ENCODE results near the gene TECPR1.

The TECPR1 gene

DNA sequence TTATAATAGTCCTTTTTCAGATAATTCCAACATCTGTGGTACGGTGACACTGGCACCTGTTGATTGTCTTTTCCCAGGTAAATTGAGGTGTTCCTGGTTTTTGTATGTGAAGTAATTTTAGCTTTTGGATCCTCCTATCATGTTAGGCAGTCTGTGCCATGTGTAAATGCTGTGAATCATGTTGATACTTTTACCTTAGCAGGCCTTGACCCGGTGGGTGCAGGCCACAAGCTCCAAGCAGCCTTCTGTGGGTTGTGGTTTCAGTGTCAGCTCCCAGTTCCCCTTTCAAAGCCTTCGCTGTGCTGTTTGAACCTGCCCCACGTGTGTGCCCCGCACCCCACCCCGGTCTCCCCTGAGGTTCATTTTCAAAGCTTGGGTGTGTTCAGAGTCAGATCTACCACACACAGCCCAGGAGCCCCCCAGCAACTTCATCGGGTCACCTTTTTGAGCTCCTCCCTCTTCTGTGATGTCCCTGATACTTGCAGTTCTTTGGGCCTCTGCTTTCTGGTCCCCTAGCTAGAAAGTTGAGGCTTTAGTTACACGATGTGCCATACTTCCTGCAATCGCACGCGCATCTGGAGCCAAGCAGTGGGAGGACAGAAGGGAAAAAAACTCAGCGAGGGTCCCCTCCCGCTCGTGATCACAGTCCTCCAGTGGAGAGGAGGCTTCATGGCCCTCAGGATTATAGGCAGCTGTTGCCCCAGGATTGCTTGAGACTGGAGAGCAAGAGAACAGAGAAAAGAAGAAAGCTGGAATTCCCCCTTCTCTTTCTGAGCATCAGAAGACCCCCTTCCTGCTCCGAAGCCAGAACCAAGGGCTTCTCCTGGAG is 49.5 kb downstream of the TECPR1 start:
- TF ChIP-seq, protein P1, sequence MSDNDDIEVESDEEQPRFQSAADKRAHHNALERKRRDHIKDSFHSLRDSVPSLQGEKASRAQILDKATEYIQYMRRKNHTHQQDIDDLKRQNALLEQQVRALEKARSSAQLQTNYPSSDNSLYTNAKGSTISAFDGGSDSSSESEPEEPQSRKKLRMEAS (IDR thresholded peaks at IDR 0.05): no peak
- no peak for TF ChIP-seq NFIC (IDR thresholded peaks at IDR 0.05)
- TF ChIP-seq, protein P2, sequence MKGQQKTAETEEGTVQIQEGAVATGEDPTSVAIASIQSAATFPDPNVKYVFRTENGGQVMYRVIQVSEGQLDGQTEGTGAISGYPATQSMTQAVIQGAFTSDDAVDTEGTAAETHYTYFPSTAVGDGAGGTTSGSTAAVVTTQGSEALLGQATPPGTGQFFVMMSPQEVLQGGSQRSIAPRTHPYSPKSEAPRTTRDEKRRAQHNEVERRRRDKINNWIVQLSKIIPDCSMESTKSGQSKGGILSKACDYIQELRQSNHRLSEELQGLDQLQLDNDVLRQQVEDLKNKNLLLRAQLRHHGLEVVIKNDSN (IDR thresholded peaks at IDR 0.05): no peak

DNA sequence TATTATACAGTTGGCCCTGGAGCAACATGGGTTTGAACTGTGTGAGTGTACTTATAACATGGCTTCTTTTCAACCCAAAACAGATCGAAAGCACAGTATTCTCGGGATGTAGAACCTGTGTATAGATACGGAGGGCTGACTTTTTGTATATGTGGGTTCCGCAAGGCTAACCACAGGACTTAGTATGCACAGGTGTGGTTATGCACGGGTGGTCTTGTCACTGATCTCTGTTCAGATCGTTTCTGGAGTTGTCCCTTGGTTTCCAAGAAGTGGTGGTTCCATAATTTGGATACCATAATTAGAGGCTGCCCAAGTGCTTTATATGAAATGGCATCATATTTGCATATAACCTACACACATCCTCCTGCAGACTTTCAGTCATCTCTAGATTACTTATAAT is 51.7 kb downstream of the TECPR1 start:
- no peak for TF ChIP-seq RAD21 (IDR thresholded peaks at IDR 0.05; ENCODE audit: low read depth)
- no peak for TF ChIP-seq ZBTB7A (IDR thresholded peaks at IDR 0.05; ENCODE audit: low read depth)
- no peak for TF ChIP-seq TEAD4 (IDR thresholded peaks at IDR 0.05)
- TF ChIP-seq EGR1 (IDR thresholded peaks at IDR 0.05): no peak
- TF ChIP-seq, protein P3, sequence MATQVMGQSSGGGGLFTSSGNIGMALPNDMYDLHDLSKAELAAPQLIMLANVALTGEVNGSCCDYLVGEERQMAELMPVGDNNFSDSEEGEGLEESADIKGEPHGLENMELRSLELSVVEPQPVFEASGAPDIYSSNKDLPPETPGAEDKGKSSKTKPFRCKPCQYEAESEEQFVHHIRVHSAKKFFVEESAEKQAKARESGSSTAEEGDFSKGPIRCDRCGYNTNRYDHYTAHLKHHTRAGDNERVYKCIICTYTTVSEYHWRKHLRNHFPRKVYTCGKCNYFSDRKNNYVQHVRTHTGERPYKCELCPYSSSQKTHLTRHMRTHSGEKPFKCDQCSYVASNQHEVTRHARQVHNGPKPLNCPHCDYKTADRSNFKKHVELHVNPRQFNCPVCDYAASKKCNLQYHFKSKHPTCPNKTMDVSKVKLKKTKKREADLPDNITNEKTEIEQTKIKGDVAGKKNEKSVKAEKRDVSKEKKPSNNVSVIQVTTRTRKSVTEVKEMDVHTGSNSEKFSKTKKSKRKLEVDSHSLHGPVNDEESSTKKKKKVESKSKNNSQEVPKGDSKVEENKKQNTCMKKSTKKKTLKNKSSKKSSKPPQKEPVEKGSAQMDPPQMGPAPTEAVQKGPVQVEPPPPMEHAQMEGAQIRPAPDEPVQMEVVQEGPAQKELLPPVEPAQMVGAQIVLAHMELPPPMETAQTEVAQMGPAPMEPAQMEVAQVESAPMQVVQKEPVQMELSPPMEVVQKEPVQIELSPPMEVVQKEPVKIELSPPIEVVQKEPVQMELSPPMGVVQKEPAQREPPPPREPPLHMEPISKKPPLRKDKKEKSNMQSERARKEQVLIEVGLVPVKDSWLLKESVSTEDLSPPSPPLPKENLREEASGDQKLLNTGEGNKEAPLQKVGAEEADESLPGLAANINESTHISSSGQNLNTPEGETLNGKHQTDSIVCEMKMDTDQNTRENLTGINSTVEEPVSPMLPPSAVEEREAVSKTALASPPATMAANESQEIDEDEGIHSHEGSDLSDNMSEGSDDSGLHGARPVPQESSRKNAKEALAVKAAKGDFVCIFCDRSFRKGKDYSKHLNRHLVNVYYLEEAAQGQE (IDR thresholded peaks at IDR 0.05; ENCODE audit: low read depth): no peak
- no peak for TF ChIP-seq FOXM1 (IDR thresholded peaks at IDR 0.05; ENCODE audit: borderline replicate concordance, low read depth)
- TF ChIP-seq NFIC (IDR thresholded peaks at IDR 0.05): no peak
- TF ChIP-seq CEBPB (IDR thresholded peaks at IDR 0.05): no peak
- no peak for TF ChIP-seq TCF12 (IDR thresholded peaks at IDR 0.05; ENCODE audit: low read depth)
- TF ChIP-seq, protein P2 (IDR thresholded peaks at IDR 0.05): no peak
- no peak for TF ChIP-seq EP300 (IDR thresholded peaks at IDR 0.05; ENCODE audit: borderline replicate concordance)
- no peak for TF ChIP-seq CREB1 (IDR thresholded peaks at IDR 0.05; ENCODE audit: low read depth)
- no peak for TF ChIP-seq TAF1 (IDR thresholded peaks at IDR 0.05; ENCODE audit: low read depth)
- TF ChIP-seq, protein P1 (IDR thresholded peaks at IDR 0.05): no peak
- no peak for TF ChIP-seq YY1 (IDR thresholded peaks at IDR 0.05; ENCODE audit: low read depth)

DNA sequence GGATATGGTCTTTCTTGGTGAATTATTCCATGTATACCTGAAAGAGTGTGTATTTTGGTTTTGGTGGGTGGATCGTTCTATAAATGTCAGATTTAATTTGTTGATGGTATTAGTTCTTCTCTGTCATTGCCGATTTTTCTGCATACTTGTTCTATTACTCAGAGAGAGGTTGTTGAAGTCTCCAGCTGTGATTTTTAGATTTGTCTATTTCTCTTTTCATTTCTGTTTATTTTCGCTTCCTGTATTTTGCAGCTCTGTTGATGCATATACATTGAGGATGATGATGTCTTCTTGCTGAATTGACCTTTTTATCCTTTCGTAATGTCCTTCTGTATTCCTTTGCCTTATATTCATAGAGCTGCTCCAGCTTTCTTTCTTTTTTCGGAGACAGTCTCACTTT is 52.9 kb downstream of the TECPR1 start:
- TF ChIP-seq TCF12 (IDR thresholded peaks at IDR 0.05; ENCODE audit: low read depth) (no peak), EP300 (IDR thresholded peaks at IDR 0.05; ENCODE audit: borderline replicate concordance) (no peak), YY1 (IDR thresholded peaks at IDR 0.05; ENCODE audit: low read depth) (no peak), CREB1 (IDR thresholded peaks at IDR 0.05; ENCODE audit: low read depth) (no peak), EGR1 (IDR thresholded peaks at IDR 0.05) (no peak), NFIC (IDR thresholded peaks at IDR 0.05) (no peak)

DNA sequence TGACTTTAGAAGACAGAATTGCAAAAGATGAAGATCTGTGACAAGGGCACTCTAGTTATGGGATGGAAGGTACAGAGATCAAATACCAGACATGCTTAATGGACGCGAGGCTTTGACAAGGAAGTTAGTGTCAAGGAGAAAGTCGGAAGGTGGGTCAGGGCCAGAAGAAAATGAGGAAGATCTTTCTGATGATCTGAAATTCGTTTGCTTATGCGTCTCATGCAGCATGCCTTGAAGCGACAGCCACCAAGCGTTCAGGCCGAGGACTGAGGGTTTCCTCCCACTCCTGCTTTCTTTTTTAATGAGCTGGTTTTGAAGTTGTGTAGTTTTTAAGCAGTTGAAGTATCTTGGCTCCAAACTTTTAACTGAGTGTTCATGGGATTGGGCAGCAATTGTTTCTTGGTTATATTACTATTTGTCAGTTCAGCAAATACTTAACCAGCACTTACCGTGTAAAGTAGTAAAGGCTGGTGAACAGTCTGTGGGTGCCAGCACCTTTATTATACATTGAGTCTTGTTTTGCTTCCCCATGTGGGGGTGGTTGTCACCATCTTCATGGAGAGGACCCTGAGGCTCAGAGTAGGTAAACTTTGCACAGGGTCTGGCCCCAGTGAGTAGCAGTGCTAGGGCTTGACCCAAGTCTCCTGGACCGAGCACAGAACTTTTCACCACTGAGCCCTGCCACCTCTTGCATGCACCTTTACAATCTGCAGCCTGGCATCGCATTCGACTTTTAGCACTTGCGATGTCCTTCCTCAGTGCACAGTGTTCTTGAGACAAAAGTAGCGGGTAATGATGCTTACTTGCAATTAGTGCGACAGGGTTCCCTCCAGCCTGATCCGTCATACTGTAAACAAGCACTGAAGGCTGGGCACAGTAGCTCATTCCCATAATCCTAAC is 55.1 kb downstream of the TECPR1 start:
- TF ChIP-seq, protein P1 (IDR thresholded peaks at IDR 0.05): no peak
- TF ChIP-seq CREB1 (IDR thresholded peaks at IDR 0.05; ENCODE audit: low read depth) (no peak), RAD21 (IDR thresholded peaks at IDR 0.05; ENCODE audit: low read depth) (no peak), TCF12 (IDR thresholded peaks at IDR 0.05; ENCODE audit: low read depth) (no peak), FOXM1 (IDR thresholded peaks at IDR 0.05; ENCODE audit: borderline replicate concordance, low read depth) (no peak), NFIC (IDR thresholded peaks at IDR 0.05) (no peak), EGR1 (IDR thresholded peaks at IDR 0.05) (no peak), TAF1 (IDR thresholded peaks at IDR 0.05; ENCODE audit: low read depth) (no peak), TEAD4 (IDR thresholded peaks at IDR 0.05) (no peak)

DNA sequence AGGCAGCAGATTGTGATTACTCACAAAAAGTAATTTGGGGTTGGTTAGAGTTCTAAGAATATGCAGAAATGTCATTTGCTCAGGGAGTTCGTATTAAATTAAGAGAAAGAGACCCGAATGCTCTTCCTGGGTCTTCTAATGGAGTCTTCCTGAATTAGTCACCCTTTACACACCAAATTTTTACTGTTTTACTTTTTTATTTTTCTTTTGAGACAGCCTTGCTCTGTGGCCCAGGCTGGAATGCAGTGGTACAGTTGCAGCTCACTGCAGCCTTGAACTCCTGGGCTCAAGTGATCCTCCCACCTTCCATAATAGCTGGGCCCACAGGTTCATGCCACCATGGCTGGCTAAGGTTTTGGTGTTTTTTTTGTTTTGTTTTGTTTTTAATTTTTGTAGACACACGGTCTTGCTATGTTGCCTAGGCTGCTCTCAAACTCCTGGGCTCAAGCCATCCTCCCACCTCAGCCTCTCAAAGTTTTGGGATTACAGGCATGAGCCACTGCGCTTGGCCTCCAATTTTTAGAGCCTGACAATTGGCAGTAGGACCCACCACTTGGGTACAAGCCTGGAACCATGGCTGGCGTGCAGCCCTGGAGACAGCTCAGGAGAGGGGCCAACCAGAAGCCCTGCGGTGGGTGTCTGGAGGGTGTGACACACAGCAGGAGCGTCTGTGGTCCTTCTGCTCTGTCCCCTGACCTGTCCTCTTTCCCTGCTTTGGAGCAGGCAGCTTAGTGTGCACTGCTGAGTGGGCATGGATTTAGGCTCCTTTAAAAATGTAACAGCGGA is 57.2 kb downstream of the TECPR1 start:
- TF ChIP-seq EGR1 (IDR thresholded peaks at IDR 0.05) (no peak), CEBPB (IDR thresholded peaks at IDR 0.05) (no peak), EP300 (IDR thresholded peaks at IDR 0.05; ENCODE audit: borderline replicate concordance) (no peak), TCF12 (IDR thresholded peaks at IDR 0.05; ENCODE audit: low read depth) (no peak), YY1 (IDR thresholded peaks at IDR 0.05; ENCODE audit: low read depth) (no peak), RAD21 (IDR thresholded peaks at IDR 0.05; ENCODE audit: low read depth) (no peak), ZBTB7A (IDR thresholded peaks at IDR 0.05; ENCODE audit: low read depth) (no peak), FOXM1 (IDR thresholded peaks at IDR 0.05; ENCODE audit: borderline replicate concordance, low read depth) (no peak), TEAD4 (IDR thresholded peaks at IDR 0.05) (no peak), TAF1 (IDR thresholded peaks at IDR 0.05; ENCODE audit: low read depth) (no peak), NFIC (IDR thresholded peaks at IDR 0.05) (no peak)
- TF ChIP-seq, protein P1 (IDR thresholded peaks at IDR 0.05): no peak
- TF ChIP-seq, protein P3 (IDR thresholded peaks at IDR 0.05; ENCODE audit: low read depth): no peak
- TF ChIP-seq, protein P2 (IDR thresholded peaks at IDR 0.05): no peak

All from Ishikawa (cell line).